Colonic mucosa (tissue), 4 donors: ENCODE measurements around the gene STAMBPL1. TPM values are rescaled to one million over a fixed set of nuclear protein-coding genes. Genes with fewer than 3 reads are reported as not detected.

Experiments
- DNase-seq: peaks from one replicate; pipeline ENCODE4 v3.0.0-alpha.2; 2020
- H3K27ac ChIP-seq: fragments of 200-600 bp; one replicate; pipeline ENCODE4 v1.8.0; 2021
- H3K27me3 ChIP-seq: fragments of 200-600 bp; one replicate; pipeline ENCODE4 v1.8.0; 2021
- H3K36me3 ChIP-seq: fragments of 200-600 bp; one replicate; pipeline ENCODE4 v1.8.0; 2021
- H3K4me1 ChIP-seq: fragments of 200-600 bp; one replicate; pipeline ENCODE4 v1.8.0; 2021; ENCODE audit warnings: mild to moderate bottlenecking
- H3K4me3 ChIP-seq: fragments of 200-600 bp; one replicate; pipeline ENCODE4 v1.8.0; 2021
- H3K9ac ChIP-seq, 2 donors: one replicate each; pipeline ENCODE4 v1.7.0; 2013; ENCODE audit warnings: control low read depth in 2 of 2, low read depth in 2 of 2, low read length in 2 of 2
- H3K9me3 ChIP-seq: fragments of 200-600 bp; one replicate; pipeline ENCODE4 v1.8.0; 2021
- CTCF ChIP-seq: fragments of 200-600 bp; IDR thresholded peaks from one replicate; pipeline ENCODE4 v1.8.0; 2022; ENCODE audit warnings: antibody characterized with exemption, mild to moderate bottlenecking
- intact Hi-C: fragments of 100-400 bp; cut with DNase I; formaldehyde crosslinking; loops from one replicate; pipeline ENCODE4 v1.14.1; 2022
- total RNA-seq, 2 donors: library from RNA; stranded (reverse); fragmentation: NEBNext Ultra II Directional in 1 of 2; extraction: Animal tissue kit (Norgen Biotek cat#: 25700) in 1 of 2; gene quantifications; one replicate each; pipeline ENCODE4 v1.2.1, GENCODE V29; 2021
- donor health status: healthy.
- donor health status: DM: no; HTN: no; CAD: no.
- donor health status: DM: no; HTN: no; CAD: no.

Gene STAMBPL1
- total RNA-seq, 2 donors from 2014 or later = 16.3 to 20.4 TPM

- no peaks in the 10 kb centered on the region for H3K9me3 ChIP-seq
These were observed 6.5 kb downstream of the STAMBPL1 start for GRCh38 chr10:88886557-88886956.

GRCh38 chr10:88888810-88889445, 8.9 kb downstream of the STAMBPL1 start:
- Histone ChIP-seq H3K27ac (no peak overlapping the region), H3K9me3 (no peaks in the 10 kb centered on the region), H3K4me3 (no peak overlapping the region), H3K36me3 (no peaks in the 10 kb centered on the region), H3K9ac (no peak overlapping the region), H3K4me1 (no peaks in the 10 kb centered on the region), H3K27me3 (no peaks in the 10 kb centered on the region)
- intact Hi-C loops = no loop called here
- TF ChIP-seq CTCF = no peak
- DNase-seq = no peak

More at GRCh38 chr10:88886557-88886956, 6.5 kb downstream of the STAMBPL1 start:
- no peaks in the 10 kb centered on the region for H3K27me3 ChIP-seq
- TF ChIP-seq CTCF = no peak
- H3K9ac ChIP-seq = no peak overlapping the region
- DNase-seq = no peak
- no peaks in the 10 kb centered on the region for H3K4me1 ChIP-seq
- H3K27ac ChIP-seq = no peak overlapping the region
- intact Hi-C loops = no loop called here
- no peaks in the 10 kb centered on the region for H3K36me3 ChIP-seq
- no peak overlapping the region for H3K4me3 ChIP-seq

GRCh38 chr10:88889559-88890337, 9.7 kb downstream of the STAMBPL1 start:
- Histone ChIP-seq H3K27ac (no peak overlapping the region), H3K36me3 (no peaks in the 10 kb centered on the region), H3K27me3 (no peaks in the 10 kb centered on the region), H3K9me3 (no peaks in the 10 kb centered on the region), H3K4me3 (no peak overlapping the region), H3K9ac (no peak overlapping the region), H3K4me1 (no peaks in the 10 kb centered on the region)
- intact Hi-C loops = no loop called here
- no peak for TF ChIP-seq CTCF
- no peak for DNase-seq

GRCh38 chr10:88890681-88891381, 10.8 kb downstream of the STAMBPL1 start:
- no peaks in the 10 kb centered on the region for H3K4me1 ChIP-seq
- no peak for DNase-seq
- TF ChIP-seq CTCF = no peak
- intact Hi-C loops = no loop called here
- no peak overlapping the region for H3K4me3 ChIP-seq
- H3K9me3 ChIP-seq = no peaks in the 10 kb centered on the region
- no peak overlapping the region for H3K9ac ChIP-seq
- H3K36me3 ChIP-seq = no peaks in the 10 kb centered on the region
- no peak overlapping the region for H3K27ac ChIP-seq
- no peaks in the 10 kb centered on the region for H3K27me3 ChIP-seq

GRCh38 chr10:88892222-88892967, 12.3 kb downstream of the STAMBPL1 start:
- H3K9ac ChIP-seq = no peak overlapping the region
- no peak overlapping the region for H3K27ac ChIP-seq
- no peak for TF ChIP-seq CTCF
- H3K36me3 ChIP-seq = no peaks in the 10 kb centered on the region
- H3K4me1 ChIP-seq = no peaks in the 10 kb centered on the region
- intact Hi-C loops = no loop called here
- no peaks in the 10 kb centered on the region for H3K27me3 ChIP-seq
- no peak for DNase-seq
- H3K9me3 ChIP-seq = no peaks in the 10 kb centered on the region
- no peak overlapping the region for H3K4me3 ChIP-seq
